Raji (cell line): Measurements from ENCODE around the gene FOXF1.

Experiments
- POLR2A ChIP-seq: IDR thresholded peaks from 2 replicates; pipeline ENCODE4 v1.6.1; 2011; ENCODE audit warnings: low read depth, low read length, control low read depth; ENCODE audit not compliant: insufficient read depth

FOXF1 gene

DNA sequence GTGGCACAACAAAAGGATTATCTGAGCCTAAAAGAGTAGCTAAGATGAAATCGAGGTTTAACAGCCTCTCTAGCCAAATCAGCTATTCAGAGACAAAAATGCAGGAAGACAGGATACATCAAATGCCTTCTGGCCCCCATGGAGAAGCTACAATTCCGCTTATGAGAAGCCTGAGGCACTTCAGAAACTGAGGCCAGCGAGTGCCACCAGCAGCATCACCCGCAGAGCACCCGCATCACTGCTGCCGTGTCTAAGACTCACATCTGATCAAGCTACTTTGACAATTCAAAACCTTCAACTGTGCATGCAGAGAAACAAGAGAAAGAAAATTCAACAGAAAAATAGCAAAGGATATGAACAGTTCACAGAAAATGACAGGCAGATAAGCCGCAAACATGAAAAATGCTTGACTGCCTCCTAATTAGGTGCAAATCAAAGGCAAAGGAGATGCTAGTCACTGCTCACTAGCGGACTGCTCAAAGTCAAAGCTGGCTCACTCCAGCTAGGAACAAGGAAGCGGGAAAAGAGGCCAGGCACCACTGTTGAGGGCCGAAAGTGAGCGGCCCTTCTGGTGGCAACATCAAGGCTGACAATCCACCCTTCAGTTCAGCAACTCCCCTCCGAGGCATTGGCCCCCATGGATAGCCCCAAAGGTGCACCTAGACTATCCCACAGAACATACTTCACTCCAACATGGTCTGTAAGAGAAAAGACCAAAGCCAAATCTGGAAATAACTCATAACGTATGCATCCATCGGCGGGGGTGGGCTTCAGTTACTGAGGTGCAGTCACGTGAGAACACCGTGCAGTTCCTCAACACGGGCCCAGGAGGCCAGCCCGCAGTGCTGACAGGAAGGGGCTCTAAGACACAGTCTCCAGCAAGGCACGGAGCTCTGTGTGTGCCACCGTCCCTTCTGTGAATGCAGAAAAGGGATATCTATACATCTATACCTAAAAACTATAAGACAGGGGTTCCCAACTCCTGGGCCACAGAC is 32.7 kb downstream of the FOXF1 start:
- no peak for TF ChIP-seq POLR2A

DNA sequence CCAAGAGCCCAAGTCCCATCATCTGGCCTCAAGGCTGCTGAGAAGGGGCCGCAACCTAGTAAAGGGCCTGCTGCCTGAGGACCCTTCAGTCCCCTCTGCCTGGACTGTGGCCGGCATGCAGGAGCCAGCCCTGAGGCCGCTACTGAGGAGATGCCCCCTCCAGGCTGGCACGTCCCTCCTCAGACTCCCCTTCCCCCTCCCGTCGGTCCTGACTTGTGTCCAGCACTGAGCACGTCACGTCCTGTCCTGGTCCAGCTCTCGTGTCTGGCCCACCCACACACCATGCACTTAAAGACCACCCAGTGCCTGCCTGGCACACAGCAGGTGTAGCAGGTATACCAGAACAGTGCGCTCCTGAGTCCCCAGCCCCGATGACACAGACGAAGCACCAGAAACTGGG is 35.2 kb downstream of the FOXF1 start:
- TF ChIP-seq POLR2A = no peak

DNA sequence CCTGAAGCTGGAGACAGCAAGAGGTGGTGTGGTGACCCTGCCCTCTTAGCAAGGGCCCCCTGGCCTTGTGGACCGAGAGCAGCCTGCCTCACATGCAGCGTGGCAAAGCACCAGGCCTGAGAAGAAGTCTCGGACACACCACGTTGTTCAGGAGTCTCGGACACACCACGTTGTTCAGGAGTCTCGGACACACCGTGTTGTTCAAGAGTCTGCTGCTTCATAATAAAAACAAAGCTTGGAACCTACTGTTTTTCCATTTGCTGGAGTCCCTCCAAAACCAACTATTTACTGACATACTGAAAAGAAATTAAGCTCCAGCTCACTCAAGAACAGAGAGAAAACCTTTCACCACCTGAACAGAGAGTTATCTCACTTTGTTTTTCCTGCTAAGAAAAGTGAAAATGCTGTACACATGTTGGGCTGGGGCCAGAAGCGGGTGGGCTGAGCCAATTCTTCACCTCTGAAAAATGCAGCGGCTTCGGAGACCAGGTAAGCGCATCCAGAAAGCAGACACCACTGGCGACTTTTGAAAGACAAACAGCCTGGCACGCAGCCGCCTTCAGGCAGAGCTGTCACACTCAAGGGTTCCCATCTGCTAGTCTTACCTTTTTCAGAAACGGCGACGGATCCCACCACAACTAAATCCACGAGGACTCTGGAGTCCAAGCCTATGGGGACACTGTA is 35.8 kb downstream of the FOXF1 start:
- TF ChIP-seq POLR2A = no peak

DNA sequence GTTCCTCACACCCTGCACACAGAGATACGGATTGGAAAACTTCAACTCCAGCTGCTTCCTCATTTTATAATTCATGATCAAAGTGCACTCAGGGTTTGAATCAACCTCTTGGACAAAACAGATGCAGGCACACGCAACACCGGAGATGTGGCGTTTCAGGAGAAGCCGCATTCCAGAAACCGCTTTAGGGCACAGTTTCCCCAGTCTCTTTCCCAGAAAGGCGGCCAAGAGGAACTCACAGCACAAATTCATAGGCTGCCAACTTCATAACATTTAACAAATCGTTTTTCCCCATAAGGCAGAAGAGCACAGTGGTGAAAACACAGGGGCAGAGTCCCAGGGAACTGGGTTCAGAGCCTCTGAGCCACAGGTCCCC is 36.3 kb downstream of the FOXF1 start:
- no peak for TF ChIP-seq POLR2A

DNA sequence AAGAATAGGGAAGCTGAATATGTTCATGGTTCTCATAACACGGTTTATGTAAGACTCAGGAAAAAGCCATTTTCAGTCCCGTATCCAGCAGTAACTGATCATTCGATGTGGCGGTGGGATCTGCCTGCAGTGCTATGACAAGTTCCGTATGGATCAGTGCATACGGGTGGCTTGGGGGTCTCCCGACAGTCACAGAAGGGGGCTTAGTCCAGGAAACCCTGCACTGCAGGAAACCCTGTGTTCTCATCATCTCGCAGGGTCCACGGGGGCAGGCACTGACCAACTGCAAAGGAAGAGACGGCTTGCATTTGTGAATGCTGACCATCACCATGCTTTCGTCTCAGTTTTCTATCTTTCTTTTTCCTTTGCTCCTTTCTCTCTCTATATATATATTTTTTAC is 37.0 kb downstream of the FOXF1 start:
- no peak for TF ChIP-seq POLR2A

DNA sequence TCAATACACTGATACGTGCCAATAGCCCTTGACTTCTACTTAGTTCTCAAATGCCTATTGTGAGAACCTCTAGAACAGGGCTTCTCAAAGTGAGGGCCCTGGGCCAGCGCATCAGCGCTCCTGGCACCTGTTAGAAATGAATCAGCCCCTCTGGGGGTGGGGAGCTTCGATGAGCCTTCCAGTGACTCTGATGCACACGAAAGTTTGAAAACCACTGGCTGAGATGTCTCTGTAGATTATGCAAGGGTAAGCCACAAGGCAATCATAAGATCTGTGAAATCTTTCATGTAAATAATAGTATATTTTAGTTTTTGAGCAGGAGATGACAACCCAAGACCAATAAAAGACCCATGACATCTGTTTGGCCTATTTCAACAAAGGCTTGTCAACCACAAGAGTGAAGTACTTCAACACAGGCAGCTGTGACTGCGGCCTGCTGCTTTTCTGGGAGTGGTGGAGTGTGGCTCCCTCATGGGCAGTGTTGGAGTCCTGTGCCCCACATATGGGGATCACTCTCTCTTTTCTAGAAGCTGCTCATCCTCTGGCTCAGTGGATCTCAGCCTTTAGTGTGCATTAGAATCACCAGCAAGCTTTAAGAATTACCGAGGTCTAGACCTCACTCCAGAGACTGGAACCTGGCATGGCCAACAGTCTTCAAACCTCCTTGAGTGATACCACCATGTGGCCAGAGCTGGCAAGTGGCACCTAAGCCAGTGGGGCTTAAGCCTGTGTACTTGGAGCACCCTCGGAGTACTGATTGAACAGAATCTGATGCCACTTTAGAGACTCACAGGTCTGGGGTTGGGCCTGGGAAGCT is 39.0 kb downstream of the FOXF1 start:
- no peak for TF ChIP-seq POLR2A

DNA sequence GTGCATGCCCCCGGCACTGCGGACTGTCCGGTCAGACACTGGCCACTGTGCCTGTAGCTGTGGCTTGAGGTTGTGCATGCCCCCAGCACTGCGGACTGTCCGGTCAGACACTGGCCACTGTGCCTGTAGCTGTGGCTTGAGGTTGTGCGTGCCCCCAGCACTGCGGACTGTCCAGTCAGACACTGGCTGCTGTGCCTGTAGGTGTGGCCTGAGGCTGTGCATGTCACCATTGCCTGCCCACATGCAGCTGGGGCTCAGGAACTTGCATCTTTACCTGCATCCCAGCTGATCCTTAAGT is 39.5 kb downstream of the FOXF1 start:
- no peak for TF ChIP-seq POLR2A

DNA sequence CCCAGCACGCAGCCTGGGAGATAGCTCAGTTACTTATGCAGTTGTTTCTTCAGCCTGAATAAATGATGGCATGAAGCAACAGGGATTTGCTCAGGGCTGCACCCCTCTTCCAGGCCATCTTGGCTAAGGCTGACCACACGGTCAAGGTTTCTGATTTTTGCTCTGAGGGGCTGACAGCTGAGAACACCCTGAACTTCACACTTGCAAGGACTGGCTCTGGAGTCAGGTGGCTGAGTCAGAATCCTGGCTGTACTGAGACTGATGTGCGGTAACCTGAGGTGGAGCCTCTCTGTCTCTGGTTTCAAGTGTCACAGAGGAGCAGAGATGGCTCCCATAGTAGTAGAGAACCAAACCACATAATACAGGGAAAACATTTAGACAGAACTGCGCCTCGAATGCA is 40.0 kb downstream of the FOXF1 start:
- TF ChIP-seq POLR2A = no peak

DNA sequence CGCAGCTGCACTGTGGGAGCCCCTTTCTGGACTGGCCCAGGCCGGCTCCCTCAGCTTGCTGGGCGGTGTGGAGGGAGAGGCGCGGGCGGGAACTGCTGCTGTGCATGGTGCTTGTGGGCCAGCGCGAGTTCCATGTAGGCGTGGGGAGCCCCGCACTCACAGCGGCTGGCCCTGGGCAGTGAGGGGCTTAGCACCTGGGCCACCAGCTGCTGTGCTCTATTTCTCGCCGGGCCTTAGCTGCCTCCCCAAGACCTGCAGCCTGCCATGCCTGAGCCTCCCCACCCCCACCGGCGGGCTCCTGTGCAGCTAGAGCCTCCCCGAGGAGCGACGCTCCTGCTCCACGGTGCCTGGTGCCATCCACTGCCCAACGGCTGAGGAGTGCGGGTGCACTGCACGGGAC is 43.0 kb downstream of the FOXF1 start:
- 0 out of 2 replicates have a peak, but pooled peaks have one; percentile 11 for TF ChIP-seq POLR2A

DNA sequence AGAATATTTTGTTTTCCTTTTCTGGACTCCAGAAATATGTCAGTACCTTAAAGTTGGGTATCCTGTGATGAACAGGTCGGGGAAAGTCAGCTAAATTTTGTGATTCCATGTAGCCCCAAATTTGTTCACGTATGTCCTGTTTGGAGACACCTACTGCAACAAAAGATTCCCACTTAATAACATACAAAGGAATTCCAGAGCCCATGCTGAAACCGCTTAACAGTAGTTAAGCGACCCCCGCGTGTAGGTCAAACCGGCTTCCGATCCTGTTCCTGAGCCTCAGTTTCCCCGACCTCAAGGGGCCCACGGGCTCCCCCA is 44.2 kb downstream of the FOXF1 start:
- no peak for TF ChIP-seq POLR2A

DNA sequence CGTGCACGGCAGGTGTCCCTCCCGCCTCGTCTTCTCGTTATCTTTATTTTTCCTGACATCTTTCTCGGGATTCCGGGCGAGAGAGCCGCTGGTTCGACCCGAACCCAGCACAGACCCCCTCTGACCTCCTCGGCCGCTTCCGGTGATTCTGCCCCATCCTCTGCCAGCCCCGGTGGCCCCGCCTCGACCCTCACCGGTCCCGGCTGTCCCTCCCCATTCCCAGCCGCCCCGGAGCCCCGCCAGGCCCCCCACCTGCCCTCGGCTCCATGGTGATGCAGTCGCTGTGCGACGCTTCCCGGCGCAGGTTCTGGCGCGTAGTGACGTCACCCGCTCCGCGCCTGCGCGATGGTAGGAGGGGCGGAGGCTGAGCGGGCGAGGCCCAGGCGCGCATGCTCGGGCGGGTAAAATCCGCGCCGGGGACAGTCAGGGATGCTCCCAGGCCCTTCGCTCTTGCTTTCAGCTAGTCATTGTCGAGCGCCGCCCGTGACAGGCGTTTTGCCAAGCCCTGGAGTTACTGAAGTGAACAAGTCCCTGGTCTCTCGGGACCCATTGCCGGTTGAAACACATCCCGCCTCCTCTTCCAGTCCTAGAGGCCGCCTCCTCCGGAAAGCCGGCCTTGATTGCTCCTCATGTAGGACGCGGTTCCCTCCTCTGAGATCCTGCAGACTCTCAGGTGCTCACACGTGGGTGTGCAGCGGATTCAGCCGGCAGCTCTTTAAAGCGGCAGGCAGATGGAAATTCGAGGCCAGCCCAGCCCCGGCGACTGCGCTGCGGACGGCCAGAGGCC is 44.8 kb downstream of the FOXF1 start, which contains the start of gene MTHFSD:
TSS of gene MTHFSD (minus strand) at position 319 of the 787 bp plus-strand sequence. CDS start at position 268, 51 bp downstream.
- peak; percentile 95 for TF ChIP-seq POLR2A

DNA sequence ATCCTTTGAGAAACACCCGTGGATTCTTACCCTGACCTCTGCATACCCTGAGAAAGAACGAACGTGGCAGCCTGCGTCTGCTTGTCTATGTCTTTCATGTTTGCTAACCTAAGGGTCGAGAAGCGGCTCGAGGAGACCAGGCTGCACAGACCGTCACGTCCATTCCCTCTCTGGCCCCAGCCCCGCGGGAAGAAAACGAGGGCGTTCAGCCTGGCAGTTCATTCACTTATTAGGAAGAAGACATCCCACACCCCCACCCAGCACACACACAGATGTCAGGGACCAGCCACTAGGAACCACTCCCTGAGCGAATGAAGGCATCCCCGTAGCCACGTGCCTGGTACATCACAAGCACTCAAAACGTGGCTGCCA is 45.4 kb downstream of the FOXF1 start:
- no peak for TF ChIP-seq POLR2A

DNA sequence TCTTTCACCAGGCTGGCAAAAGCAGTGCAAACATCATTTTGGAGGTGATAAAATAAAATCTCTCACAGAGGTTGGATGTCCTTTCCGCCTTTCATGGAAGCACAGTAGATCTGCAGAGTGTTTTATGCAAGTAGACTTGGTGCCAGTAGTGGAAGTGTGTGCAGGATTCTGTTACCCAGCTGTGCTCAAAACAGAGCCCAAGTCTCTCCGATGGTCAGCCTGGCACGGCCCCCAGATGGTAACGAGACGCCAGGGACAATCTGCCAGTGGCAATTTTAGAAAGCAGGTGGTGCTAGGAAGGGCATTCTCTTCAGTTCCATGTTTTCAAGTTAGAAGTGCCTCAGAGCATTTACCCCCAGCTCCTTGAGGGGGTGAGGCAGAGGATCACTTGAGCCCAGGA is 46.2 kb downstream of the FOXF1 start:
- TF ChIP-seq POLR2A = no peak

DNA sequence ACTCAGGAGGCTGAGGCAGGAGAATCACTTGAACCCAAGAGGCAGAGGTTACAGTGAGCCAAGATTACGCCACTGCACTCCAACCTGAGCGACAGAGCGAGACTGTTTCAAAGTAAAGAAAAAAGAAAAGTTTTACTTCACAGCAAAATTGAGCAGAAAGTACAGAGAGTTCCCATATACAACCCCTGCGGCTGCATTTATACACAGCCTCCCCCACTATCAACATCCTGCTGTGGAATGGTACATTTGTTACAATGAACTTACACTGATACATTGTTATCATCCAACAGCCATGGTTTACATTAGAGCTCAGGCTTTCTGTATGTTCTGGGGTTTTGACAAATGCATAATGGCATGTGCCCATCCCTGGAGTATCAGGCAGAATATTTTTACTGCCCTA is 47.3 kb downstream of the FOXF1 start:
- no peak for TF ChIP-seq POLR2A
